ENCODE results near the gene USP48. TPM values are rescaled to one million over a fixed set of nuclear protein-coding genes. Genes with fewer than 3 reads are reported as not detected.
A peak's percentile ranks its signal among the peaks of the same experiment; 100 is the strongest.

USP48 gene
- total RNA-seq, 1 donor from 2014 or later = 98.1 TPM

GRCh38 chr1:21651214-21652042, 131.5 kb downstream of the USP48 start:
- peak; percentile 75 for DNase-seq

GRCh38 chr1:21650400-21650799, 132.5 kb downstream of the USP48 start:
- DNase-seq = no peak

- no peak for DNase-seq
Measured at GRCh38 chr1:21649315-21649714, 133.6 kb downstream of the USP48 start.

GRCh38 chr1:21648791-21649190, 134.2 kb downstream of the USP48 start:
- DNase-seq = no peak

- DNase-seq = no peak
Measured at GRCh38 chr1:21648352-21648730, 134.6 kb downstream of the USP48 start.

- peak; percentile 83 for DNase-seq
Measured at GRCh38 chr1:21647431-21648351, 135.3 kb downstream of the USP48 start.

- no peak for DNase-seq
Measured at GRCh38 chr1:21645550-21645949, 137.4 kb downstream of the USP48 start.

GRCh38 chr1:21644906-21645305, 138.0 kb downstream of the USP48 start:
- no peak for DNase-seq

GRCh38 chr1:21644348-21644747, 138.6 kb downstream of the USP48 start:
- no peak for DNase-seq

- DNase-seq = no peak
Measured at GRCh38 chr1:21643624-21644023, 139.3 kb downstream of the USP48 start.

- DNase-seq = no peak
Measured at GRCh38 chr1:21641967-21642739, 140.8 kb downstream of the USP48 start.

- no peak for DNase-seq
Measured at GRCh38 chr1:21641537-21641936, 141.4 kb downstream of the USP48 start.

GRCh38 chr1:21641076-21641475, 141.9 kb downstream of the USP48 start:
- no peak for DNase-seq

- DNase-seq = no peak
Measured at GRCh38 chr1:21640653-21641052, 142.3 kb downstream of the USP48 start.

- peak; percentile 47 for DNase-seq
Measured at GRCh38 chr1:21639594-21640041, 143.3 kb downstream of the USP48 start.

GRCh38 chr1:21638531-21639341, 144.2 kb downstream of the USP48 start:
- peak; percentile 67 for DNase-seq

- no peak for DNase-seq
Measured at GRCh38 chr1:21637514-21637913, 145.4 kb downstream of the USP48 start.

- no peak for DNase-seq
Measured at GRCh38 chr1:21636029-21636428, 146.9 kb downstream of the USP48 start.

- DNase-seq = no peak
Measured at GRCh38 chr1:21634806-21635535, 148.0 kb downstream of the USP48 start.

GRCh38 chr1:21633992-21634805, 148.8 kb downstream of the USP48 start:
- no peak for DNase-seq

All from tongue (tissue), 2 donors.